ENCODE data around the gene SHROOM3. TPM values are rescaled to one million over a fixed set of nuclear protein-coding genes. Genes with fewer than 3 reads are reported as not detected.
A peak's percentile ranks its signal among the peaks of the same experiment; 100 is the strongest.

The SHROOM3 gene
- total RNA-seq, 3 donors from 2014 or later, result 105 to 263 (median 158) TPM

GRCh38 chr4:76773766-76774165 lies 338.7 kb downstream of the SHROOM3 start:
- Histone ChIP-seq H3K9me3 (no peaks in the 10 kb centered on the region), H3K4me3 (no peak overlapping the region), H3K4me1 (ENCODE audit: low read depth) (no peaks in the 10 kb centered on the region), H3K36me3 (ENCODE audit: low read depth) (peaks cover 11% of the 10 kb centered on the region)
- TF ChIP-seq CTCF (IDR thresholded peaks at IDR 0.05), result no peak
- DNase-seq (no peak), ATAC-seq (peak; percentile 45)
- intact Hi-C loops (cut with DNase I, micrococcal nuclease), result no loop called here

- ATAC-seq, result no peak
- H3K36me3 ChIP-seq (ENCODE audit: low read depth), result no peaks in the 10 kb centered on the region
Observed at GRCh38 chr4:76779740-76780459, 344.9 kb downstream of the SHROOM3 start.

GRCh38 chr4:76780781-76781697 lies 346.0 kb downstream of the SHROOM3 start:
- no peaks in the 10 kb centered on the region for H3K9me3 ChIP-seq
- no peaks in the 10 kb centered on the region for H3K4me1 ChIP-seq (ENCODE audit: low read depth)
- DNase-seq (no peak), ATAC-seq (no peak)
- no peaks in the 10 kb centered on the region for H3K36me3 ChIP-seq (ENCODE audit: low read depth)
- intact Hi-C loops (cut with DNase I, micrococcal nuclease), result no loop called here
- no peak for TF ChIP-seq CTCF (IDR thresholded peaks at IDR 0.05)
- no peak overlapping the region for H3K4me3 ChIP-seq

More at GRCh38 chr4:76779740-76780459, 344.9 kb downstream of the SHROOM3 start:
- intact Hi-C loops (cut with DNase I, micrococcal nuclease), result no loop called here
- Histone ChIP-seq H3K4me3 (no peak overlapping the region), H3K4me1 (ENCODE audit: low read depth) (no peaks in the 10 kb centered on the region), H3K9me3 (no peaks in the 10 kb centered on the region)
- DNase-seq, result no peak
- no peak for TF ChIP-seq CTCF (IDR thresholded peaks at IDR 0.05)

- intact Hi-C loops (cut with DNase I, micrococcal nuclease), result no loop called here
- peak; percentile 30 for ATAC-seq
Observed at GRCh38 chr4:76781698-76782595, 346.9 kb downstream of the SHROOM3 start.

More at GRCh38 chr4:76781698-76782595, 346.9 kb downstream of the SHROOM3 start:
- H3K4me1 ChIP-seq (ENCODE audit: low read depth), result no peaks in the 10 kb centered on the region
- H3K9me3 ChIP-seq, result no peaks in the 10 kb centered on the region
- no peak for TF ChIP-seq CTCF (IDR thresholded peaks at IDR 0.05)
- H3K4me3 ChIP-seq, result no peak overlapping the region
- H3K36me3 ChIP-seq (ENCODE audit: low read depth), result no peaks in the 10 kb centered on the region
- no peak for DNase-seq

Measured in mucosa of descending colon (tissue), 3 donors.